Fibroblast of skin of scalp (primary cell): ENCODE data around the gene DQX1.

Experiments used
- DNase-seq: peaks from one replicate; pipeline ENCODE4 v3.0.0-alpha.2; 2013

DQX1 gene

GRCh38 chr2:74554820-74555531, 28.9 kb upstream of the DQX1 start:
- no peak for DNase-seq

GRCh38 chr2:74553892-74554819, 28.1 kb upstream of the DQX1 start, which contains the start of the genes DOK1 and LOXL3:
TSS of gene DOK1 (plus strand) at chr2:74554720. CDS start at chr2:74554755, 35 bp downstream.
TSS of gene LOXL3 (minus strand) at chr2:74553942. CDS start at chr2:74552634, 1,308 bp downstream.
- peak; percentile 95 for DNase-seq

- peak; percentile 27 for DNase-seq
These were observed 27.1 kb upstream of the DQX1 start for GRCh38 chr2:74552914-74553811.

GRCh38 chr2:74551942-74552913, 26.2 kb upstream of the DQX1 start:
- DNase-seq, result peak; percentile 19

DNA sequence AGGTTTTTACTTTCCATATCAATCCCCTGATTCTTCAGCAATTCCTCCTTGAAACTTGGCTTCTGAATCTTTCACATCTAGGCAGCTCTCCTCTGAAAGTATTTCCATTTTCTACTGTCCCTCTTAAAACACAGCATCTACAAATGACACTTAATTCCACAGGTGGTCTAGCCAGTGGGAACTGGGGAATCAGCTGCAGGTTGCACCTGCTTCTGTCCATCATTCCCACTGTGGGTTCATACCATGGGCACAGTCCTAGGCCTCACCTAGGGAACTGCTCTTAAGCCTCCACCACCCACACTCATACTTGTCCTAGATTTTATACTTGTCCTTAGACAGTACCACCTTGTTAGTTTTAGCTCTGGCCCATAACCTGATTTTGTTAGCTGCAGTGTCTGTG, 25.5 kb upstream of the DQX1 start:
- no peak for DNase-seq

DNA sequence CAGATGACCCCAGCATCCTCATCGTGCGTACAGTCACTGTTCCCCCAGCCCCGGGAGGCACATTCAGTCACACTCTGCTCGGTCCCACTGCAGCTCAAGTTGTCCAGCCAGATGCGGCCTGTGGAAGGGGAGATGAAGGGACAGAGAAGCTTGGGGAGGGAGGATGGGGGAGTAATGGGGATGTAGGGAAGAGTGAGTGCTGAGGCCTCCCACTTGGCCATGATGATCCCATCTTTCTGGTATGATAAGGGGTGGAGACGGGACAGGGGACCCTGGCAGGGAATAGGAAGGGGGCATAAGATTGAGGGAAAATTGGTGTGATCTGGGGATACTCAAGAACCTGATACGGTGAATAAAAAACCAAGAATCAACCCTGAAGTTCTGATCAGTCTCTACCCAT, 24.2 kb upstream of the DQX1 start:
- peak; percentile 25 for DNase-seq

DNA sequence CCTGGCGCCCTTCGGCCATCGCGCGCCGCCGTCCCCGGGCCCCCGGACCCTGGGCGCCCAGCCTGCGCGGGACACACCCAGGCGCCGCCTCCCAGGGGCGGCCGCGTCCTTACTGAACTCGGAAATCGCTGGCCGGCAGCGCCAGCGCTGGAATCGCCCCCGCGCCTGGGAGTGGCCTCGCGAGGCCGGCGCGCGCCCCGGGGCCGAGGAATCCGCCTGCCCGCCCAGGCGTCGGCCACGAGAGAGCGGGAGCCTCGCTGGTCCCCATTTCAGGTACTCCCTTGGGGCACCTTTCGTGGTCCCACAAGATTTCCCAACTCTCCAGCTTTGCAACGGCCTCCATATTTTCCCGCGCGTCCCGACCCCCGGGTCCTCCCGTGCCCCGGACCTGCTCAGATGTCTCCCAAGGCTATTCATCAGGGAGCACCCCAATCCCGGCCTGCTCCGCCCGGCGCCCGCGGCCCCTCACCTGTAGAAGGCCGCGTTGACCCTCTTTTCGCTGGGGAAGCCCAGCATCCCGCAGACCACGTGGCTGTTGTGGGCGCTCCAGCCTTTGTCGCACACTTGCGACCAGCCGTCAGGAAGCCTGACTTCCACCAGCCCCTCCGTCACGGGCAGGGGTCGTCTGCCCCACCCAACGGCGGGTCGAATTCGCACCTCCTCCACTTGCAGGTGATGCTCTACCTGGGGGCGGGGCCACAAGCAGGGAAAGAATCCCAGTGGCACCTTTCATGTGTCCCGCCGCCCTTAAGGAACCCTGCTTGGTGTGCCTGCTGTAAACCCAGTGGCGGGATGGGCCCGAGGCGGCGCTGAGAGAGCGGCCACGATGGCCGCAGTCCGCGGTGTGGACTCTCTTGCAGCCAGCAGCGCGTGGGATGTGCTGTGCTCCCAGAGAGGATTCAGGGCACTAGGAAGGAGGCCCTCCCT, 23.1 kb upstream of the DQX1 start:
- peak; percentile 49 for DNase-seq

DNA sequence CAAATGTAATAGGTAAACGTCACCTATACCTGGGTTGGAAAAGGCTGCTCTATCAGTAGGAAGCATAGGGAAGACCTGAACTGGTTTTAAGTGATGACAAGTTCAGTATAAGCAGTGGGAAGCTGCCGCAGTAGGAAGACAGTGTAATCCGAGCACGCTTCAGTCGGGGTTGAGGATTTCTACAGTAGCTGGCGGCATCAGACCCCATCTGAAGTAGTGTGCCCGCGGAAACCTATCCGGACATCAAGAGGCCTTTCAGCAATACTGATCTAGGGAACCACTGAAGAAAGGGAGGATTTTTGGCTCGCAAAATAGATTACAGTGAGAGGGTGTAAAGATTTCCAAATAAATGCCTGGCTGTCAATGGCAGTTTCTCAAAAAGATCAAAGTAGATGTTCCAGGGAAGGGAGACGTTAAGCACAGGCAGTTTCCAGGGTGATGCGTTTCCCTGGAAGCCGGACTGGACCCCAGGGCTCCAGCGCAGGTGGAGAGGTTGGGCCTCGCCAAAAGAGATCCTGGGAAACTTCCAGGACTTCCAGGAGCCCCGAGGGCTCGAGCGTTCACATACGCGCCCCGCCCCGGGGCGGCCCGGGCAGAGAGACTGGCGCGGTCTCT, 22.4 kb upstream of the DQX1 start:
- DNase-seq, result no peak

GRCh38 chr2:74546004-74546403, 20.0 kb upstream of the DQX1 start:
- DNase-seq, result no peak

- no peak for DNase-seq
These were observed 18.6 kb upstream of the DQX1 start for GRCh38 chr2:74544634-74545033.

DNA sequence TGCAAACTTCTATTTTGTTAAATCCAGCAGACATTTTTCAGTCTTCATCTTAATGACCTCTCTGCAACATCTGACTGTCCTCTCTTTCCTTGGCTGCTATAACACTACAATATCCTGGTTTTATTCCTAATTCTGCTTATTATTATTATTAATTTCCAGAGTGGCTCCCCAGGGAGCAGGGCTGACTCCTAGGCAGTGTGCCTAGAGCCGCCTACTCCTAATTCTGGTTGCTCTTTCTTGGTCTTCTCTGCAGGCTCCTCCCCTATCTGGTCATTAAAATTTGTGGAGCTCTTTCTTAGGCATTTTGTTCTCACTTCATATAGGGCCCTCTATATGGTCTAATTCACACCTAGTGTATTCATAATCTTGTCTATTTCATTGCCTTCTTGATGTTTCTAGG, 16.9 kb upstream of the DQX1 start:
- no peak for DNase-seq

DNA sequence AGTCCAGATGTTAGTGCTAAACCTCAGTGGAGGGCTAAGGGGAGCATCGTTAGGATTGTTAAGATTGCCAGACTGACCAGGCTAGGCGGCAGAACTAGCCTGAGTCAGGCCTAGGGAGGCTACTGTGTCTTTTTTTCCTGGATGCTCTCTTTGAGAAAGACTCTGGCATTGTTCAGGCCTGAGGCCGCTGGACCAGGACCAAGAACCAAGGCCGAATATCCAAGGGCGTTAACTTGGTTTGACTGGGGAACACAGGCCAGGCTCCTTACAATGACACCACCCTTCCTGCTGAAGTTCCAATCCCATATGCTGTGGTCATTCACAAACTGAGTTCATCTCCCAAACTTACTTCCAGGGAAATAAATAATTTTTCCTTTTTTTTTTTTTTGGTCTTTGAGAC, 14.3 kb upstream of the DQX1 start:
- no peak for DNase-seq

GRCh38 chr2:74538881-74539339, 12.9 kb upstream of the DQX1 start:
- DNase-seq, result no peak

DNA sequence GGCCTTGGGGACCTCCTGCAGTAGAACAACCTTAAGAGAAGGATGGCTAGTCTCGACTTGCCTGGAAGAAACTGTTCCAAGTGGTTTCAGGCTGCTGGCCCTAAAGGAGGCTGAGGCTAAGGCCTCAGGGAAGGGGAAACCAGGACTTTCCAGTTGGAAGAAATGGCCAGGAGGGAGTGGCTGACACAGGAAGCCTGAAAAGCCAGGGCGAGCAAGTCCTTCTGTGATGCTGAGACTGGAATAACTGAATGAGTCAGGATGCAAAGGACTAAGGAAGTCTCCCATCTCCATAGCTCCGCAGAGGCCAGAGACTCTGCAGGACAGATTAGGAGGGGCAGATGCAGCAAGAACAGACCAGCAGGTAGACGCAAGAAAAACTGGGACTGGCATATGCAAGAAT, 11.1 kb upstream of the DQX1 start:
- DNase-seq, result no peak

DNA sequence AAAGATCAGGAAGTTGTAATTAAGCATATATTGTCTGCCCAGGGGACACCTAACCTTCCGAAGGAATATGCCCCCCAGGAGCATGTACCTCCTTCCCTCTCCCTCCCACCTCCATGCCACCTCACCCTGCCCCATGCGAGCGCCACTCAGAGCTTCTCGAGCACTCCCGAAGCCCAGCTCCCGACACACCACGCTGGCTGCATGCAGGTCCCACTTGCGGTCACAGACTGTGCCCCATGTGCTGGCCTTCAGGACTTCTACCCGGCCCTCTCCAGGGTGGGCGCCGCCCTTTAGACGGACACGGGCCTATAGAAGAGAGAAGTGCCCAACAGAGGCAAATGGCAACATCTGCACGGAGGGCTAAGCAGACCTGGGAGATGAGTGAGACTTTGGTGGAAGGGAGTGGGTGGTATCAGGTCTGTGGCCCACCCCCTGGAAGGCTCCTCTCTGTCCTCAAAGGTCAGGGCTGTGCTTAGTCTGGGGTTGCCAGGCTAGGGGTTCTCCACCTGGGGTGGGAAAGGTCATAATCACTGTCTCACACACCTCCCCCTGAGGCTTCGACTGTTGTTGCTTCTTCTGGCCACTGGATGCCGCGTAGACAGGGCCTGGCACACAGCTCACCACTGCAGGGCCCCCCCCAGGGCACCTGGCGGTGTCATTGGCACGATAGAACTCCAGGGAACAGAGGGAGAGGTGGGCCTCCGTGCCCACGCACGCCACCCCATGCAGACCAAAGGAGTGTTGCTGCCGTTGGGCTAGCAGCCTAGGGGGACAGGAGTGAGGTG, 10.3 kb upstream of the DQX1 start:
- DNase-seq, result no peak

GRCh38 chr2:74535440-74535965, 9.5 kb upstream of the DQX1 start:
- DNase-seq, result no peak

- no peak for DNase-seq
These were observed 8.4 kb upstream of the DQX1 start for GRCh38 chr2:74534411-74534810.

DNA sequence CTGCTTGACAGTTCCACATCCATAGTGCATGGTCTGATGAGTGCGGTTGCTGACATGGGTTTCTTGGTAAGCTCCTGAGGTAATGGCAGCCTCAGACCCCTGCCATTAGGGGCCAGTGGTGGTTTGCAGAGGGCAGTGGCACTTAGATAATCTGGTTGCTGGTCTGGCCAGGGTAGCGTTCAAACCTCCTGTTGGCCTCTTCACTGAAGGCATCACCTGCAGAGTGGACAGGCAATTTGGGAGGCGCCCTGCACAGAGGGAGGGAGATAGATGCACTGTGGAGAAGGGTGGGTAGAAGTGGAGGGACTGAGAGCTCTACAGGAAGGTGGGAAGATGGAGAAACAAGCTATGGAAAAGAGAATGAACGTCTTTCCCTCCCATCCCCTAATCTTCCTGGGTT, 7.4 kb upstream of the DQX1 start:
- DNase-seq, result no peak

DNA sequence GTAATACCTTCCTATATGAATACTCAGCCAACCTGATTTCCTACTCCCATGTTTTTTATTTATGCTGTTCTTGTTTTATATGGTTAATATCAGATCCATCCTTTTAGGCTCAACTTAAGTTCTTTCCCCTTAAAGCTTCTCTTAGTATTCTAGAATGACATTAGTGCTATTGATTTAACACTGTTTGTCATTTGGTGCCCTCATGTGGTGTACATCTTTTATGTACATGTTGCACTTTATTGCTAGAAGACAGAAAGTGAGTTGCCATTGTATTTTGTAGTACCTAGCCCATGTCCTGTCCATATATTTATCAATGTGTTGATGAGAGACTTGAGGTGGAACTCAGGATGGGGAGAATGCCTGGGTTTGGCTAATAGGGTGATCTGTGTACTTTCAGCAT, 6.2 kb upstream of the DQX1 start:
- DNase-seq, result peak; percentile 64
